Astrocyte of the spinal cord (primary cell): ENCODE data around the gene ACP6.

Source experiments
- DNase-seq: peaks from one replicate; pipeline ENCODE4 v3.0.0; 2011; ENCODE audit warnings: low read depth, low spot score
- H3K4me3 ChIP-seq: 2 replicates; pipeline ENCODE4 v1.5.1; 2011; ENCODE audit warnings: low read depth, mild to moderate bottlenecking, low read length, moderate library complexity
- CTCF ChIP-seq: IDR thresholded peaks from 2 replicates; pipeline ENCODE4 v1.5.1; 2012; ENCODE audit warnings: low read depth, mild to moderate bottlenecking, low read length, inconsistent platforms
- in situ Hi-C: cut with HindIII; loops from 2 replicates; pipeline ENCODE4 v1.10.0; 2017; ENCODE audit warnings: low sequenced_read_pairs

Gene ACP6

GRCh38 chr1:147603986-147604385 lies 66.3 kb downstream of the ACP6 start:
- in situ Hi-C loops, result no loop called here
- no peak for DNase-seq
- no peak for TF ChIP-seq CTCF
- no peak overlapping the region for H3K4me3 ChIP-seq

GRCh38 chr1:147600119-147601111 lies 69.9 kb downstream of the ACP6 start:
- TF ChIP-seq CTCF, result no peak
- in situ Hi-C loops, result no loop called here
- H3K4me3 ChIP-seq, result peak overlapping the region; percentile 64
- DNase-seq, result peak; percentile 24

GRCh38 chr1:147599362-147600118 lies 70.8 kb downstream of the ACP6 start:
- TF ChIP-seq CTCF, result no peak
- H3K4me3 ChIP-seq, result peak overlapping the region; percentile 65
- in situ Hi-C loops, result no loop called here
- peak; percentile 98 for DNase-seq

GRCh38 chr1:147598621-147599361 lies 71.5 kb downstream of the ACP6 start:
- DNase-seq, result peak; percentile 25
- peak overlapping the region; percentile 65 for H3K4me3 ChIP-seq
- in situ Hi-C loops, result no loop called here
- no peak for TF ChIP-seq CTCF

GRCh38 chr1:147597010-147597409 lies 73.3 kb downstream of the ACP6 start:
- no peak for DNase-seq
- TF ChIP-seq CTCF, result no peak
- no peak overlapping the region for H3K4me3 ChIP-seq
- in situ Hi-C loops, result no loop called here
